CD4-positive, alpha-beta T cell treated with Interleukin-1 beta for 1 hour (primary cell): ENCODE data around the gene MT1A.

Experiments
- DNase-seq, 2 donors: peaks; one replicate each; pipeline ENCODE4 v3.0.0-alpha.2; 2020 to 2022

Gene MT1A

GRCh38 chr16:56632156-56632847 is 6.2 kb upstream of the MT1A start, which contains the start of gene MT1M:
Gene MT1M, plus strand, starts transcription at chr16:56632659. Its CDS starts 73 bp downstream, at chr16:56632732.
- DNase-seq, result no peak

GRCh38 chr16:56632848-56633365 is 5.6 kb upstream of the MT1A start:
- no peak for DNase-seq

GRCh38 chr16:56633535-56633934 is 4.9 kb upstream of the MT1A start:
- no peak for DNase-seq

GRCh38 chr16:56634715-56635440 is 3.6 kb upstream of the MT1A start:
- DNase-seq, result no peak

GRCh38 chr16:56635441-56635967 is 3.0 kb upstream of the MT1A start:
- no peak for DNase-seq

- DNase-seq, result no peak
These were observed 1.7 kb upstream of the MT1A start for GRCh38 chr16:56636616-56637413.

GRCh38 chr16:56639045-56639444 is 579 bp downstream of the MT1A start:
- DNase-seq, result no peak

GRCh38 chr16:56640076-56640475 is 1.6 kb downstream of the MT1A start:
- no peak for DNase-seq

GRCh38 chr16:56641166-56641565 is 2.7 kb downstream of the MT1A start:
- DNase-seq, result no peak

GRCh38 chr16:56643080-56643778 is 4.8 kb downstream of the MT1A start:
- peak; percentile 78 to 81 for DNase-seq

GRCh38 chr16:56643833-56644232 is 5.4 kb downstream of the MT1A start:
- DNase-seq, result no peak

- no peak for DNase-seq
These were observed 6.8 kb downstream of the MT1A start for GRCh38 chr16:56645311-56645710.

GRCh38 chr16:56645838-56646237 is 7.4 kb downstream of the MT1A start:
- no peak for DNase-seq

GRCh38 chr16:56647641-56648431 is 9.4 kb downstream of the MT1A start:
- DNase-seq, result no peak

- no peak for DNase-seq
These were observed 10.8 kb downstream of the MT1A start for GRCh38 chr16:56649271-56649670.

- DNase-seq, result no peak
These were observed 11.4 kb downstream of the MT1A start for GRCh38 chr16:56649820-56650219.

- DNase-seq, result no peak
These were observed 13.1 kb downstream of the MT1A start, which contains the start of gene MT1B for GRCh38 chr16:56651586-56651985. Gene MT1B, plus strand, starts transcription at chr16:56651886. Its CDS starts 68 bp downstream, at chr16:56651954.

GRCh38 chr16:56652600-56652999 is 14.1 kb downstream of the MT1A start:
- DNase-seq, result no peak

- no peak for DNase-seq
These were observed 14.8 kb downstream of the MT1A start for GRCh38 chr16:56653218-56653617.

- DNase-seq, result peak; percentile 58 to 70
These were observed 19.3 kb downstream of the MT1A start, which contains the start of gene MT1F for GRCh38 chr16:56657555-56658326. Gene MT1F, plus strand, starts transcription at chr16:56657959. Its CDS starts 100 bp downstream, at chr16:56658059.
